HFFc6 (cell line): ENCODE results near the gene CLIC1. TPM values are rescaled to one million over a fixed set of nuclear protein-coding genes. Genes with fewer than 3 reads are reported as not detected.

ENCODE experiments used
- DNase-seq: peaks from one replicate; pipeline ENCODE4 v3.0.0-alpha.2; 2018
- H3K27ac Mint-ChIP-seq: 2 replicates; pipeline ENCODE4 v1.8.0; 2020; ENCODE audit warnings: mild to moderate bottlenecking, mixed read lengths
- H3K27me3 Mint-ChIP-seq: 2 replicates; pipeline ENCODE4 v1.8.0; 2021; ENCODE audit warnings: mild to moderate bottlenecking, moderate library complexity, mixed read lengths; ENCODE audit not compliant: insufficient read depth
- H3K36me3 Mint-ChIP-seq: 2 replicates; pipeline ENCODE4 v1.8.0; 2021; ENCODE audit warnings: low read depth, mixed read lengths
- H3K4me1 Mint-ChIP-seq: 2 replicates; pipeline ENCODE4 v1.8.0; 2020; ENCODE audit warnings: low read depth, mixed read lengths
- H3K4me3 Mint-ChIP-seq: 2 replicates; pipeline ENCODE4 v1.8.0; 2020; ENCODE audit warnings: mild to moderate bottlenecking, moderate library complexity, mixed read lengths
- H3K9me3 Mint-ChIP-seq: 2 replicates; pipeline ENCODE4 v1.8.0; 2020; ENCODE audit warnings: mild to moderate bottlenecking, mixed read lengths
- CTCF ChIP-seq: fragments of 200-600 bp; sonication (generic); IDR thresholded peaks from 2 replicates; pipeline ENCODE4 v1.5.0; 2021; ENCODE audit warnings: antibody characterized with exemption, mild to moderate bottlenecking
- total RNA-seq, 6 experiments: library from RNA; stranded (reverse); fragmentation: NEBNext Ultra II Directional; extraction: Animal tissue kit (Norgen Biotek cat#: 25700); gene quantifications; 2 replicates in 1 of 6; 3 replicates in 5 of 6; pipeline ENCODE4 v1.2.3, GENCODE V29; 2021

The CLIC1 gene
- total RNA-seq, 6 experiments from 2014 or later = 638 to 833 (median 745) TPM

- H3K27ac Mint-ChIP-seq = no peak overlapping the region
- no peak for DNase-seq
- no peaks in the 10 kb centered on the region for H3K9me3 Mint-ChIP-seq
- no peaks in the 10 kb centered on the region for H3K27me3 Mint-ChIP-seq
- H3K36me3 Mint-ChIP-seq = no peaks in the 10 kb centered on the region; the same call in 1 of the 2 replicates
- peaks cover 11% of the 10 kb centered on the region for H3K4me1 Mint-ChIP-seq
- TF ChIP-seq CTCF = no peak
- no peak overlapping the region for H3K4me3 Mint-ChIP-seq
Measured at GRCh38 chr6:31693535-31693934, 42.8 kb downstream of the CLIC1 start.

GRCh38 chr6:31692886-31693285 lies 43.4 kb downstream of the CLIC1 start:
- H3K27ac Mint-ChIP-seq = no peak overlapping the region
- no peak overlapping the region for H3K4me3 Mint-ChIP-seq
- DNase-seq = no peak
- H3K27me3 Mint-ChIP-seq = no peaks in the 10 kb centered on the region
- H3K9me3 Mint-ChIP-seq = no peaks in the 10 kb centered on the region
- TF ChIP-seq CTCF = no peak
- no peaks in the 10 kb centered on the region; the same call in 1 of the 2 replicates for H3K36me3 Mint-ChIP-seq
- peaks cover 7% of the 10 kb centered on the region for H3K4me1 Mint-ChIP-seq

GRCh38 chr6:31692353-31692752 lies 44.0 kb downstream of the CLIC1 start:
- H3K27me3 Mint-ChIP-seq = no peaks in the 10 kb centered on the region
- H3K9me3 Mint-ChIP-seq = no peaks in the 10 kb centered on the region
- H3K4me3 Mint-ChIP-seq = no peak overlapping the region
- no peaks in the 10 kb centered on the region; the same call in 1 of the 2 replicates for H3K36me3 Mint-ChIP-seq
- TF ChIP-seq CTCF = no peak
- no peak overlapping the region for H3K27ac Mint-ChIP-seq
- DNase-seq = no peak
- H3K4me1 Mint-ChIP-seq = peaks cover 2% of the 10 kb centered on the region

DNA sequence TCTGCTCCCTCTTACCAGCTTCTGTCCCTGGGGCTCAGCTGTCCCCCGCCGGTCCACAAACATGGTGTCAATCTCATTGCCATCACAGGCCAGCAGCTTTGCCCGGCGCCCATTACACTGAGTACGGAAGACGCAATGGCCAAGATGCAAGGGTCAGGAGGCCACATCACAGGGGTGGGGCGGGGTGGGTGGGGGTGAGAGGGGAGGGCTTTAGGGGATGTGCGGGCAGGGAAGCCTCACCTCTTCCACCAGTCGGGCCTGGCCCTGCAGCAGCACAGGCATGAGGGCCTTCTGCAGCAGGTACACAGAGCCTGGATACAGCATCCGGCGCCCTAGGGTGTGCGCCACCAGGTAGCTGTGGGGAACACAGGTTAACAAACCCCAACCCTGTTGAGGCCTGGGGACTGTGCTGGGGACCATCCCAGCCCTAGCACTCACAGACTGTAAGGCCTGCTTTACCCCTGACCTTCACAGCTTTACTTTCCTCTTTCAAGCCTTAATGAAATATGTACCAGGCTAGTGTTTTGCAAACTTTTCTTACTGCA lies 44.7 kb downstream of the CLIC1 start:
- H3K27me3 Mint-ChIP-seq = no peaks in the 10 kb centered on the region
- H3K4me1 Mint-ChIP-seq = no peaks in the 10 kb centered on the region
- no peaks in the 10 kb centered on the region for H3K9me3 Mint-ChIP-seq
- no peak for TF ChIP-seq CTCF
- no peak for DNase-seq
- no peak overlapping the region for H3K27ac Mint-ChIP-seq
- no peaks in the 10 kb centered on the region; the same call in 1 of the 2 replicates for H3K36me3 Mint-ChIP-seq
- no peak overlapping the region for H3K4me3 Mint-ChIP-seq

GRCh38 chr6:31691078-31691463 lies 45.3 kb downstream of the CLIC1 start:
- H3K27ac Mint-ChIP-seq = no peak overlapping the region

More at GRCh38 chr6:31691078-31691463, 45.3 kb downstream of the CLIC1 start:
- TF ChIP-seq CTCF = no peak
- H3K36me3 Mint-ChIP-seq = peaks cover 4% of the 10 kb centered on the region; the same call in 1 of the 2 replicates
- H3K4me3 Mint-ChIP-seq = no peak overlapping the region
- H3K27me3 Mint-ChIP-seq = no peaks in the 10 kb centered on the region
- H3K9me3 Mint-ChIP-seq = no peaks in the 10 kb centered on the region
- no peaks in the 10 kb centered on the region for H3K4me1 Mint-ChIP-seq
- DNase-seq = no peak
